Neural cell (in vitro differentiated cells): ENCODE measurements around the gene CPA2. TPM values are rescaled to one million over a fixed set of nuclear protein-coding genes. Genes with fewer than 3 reads are reported as not detected.

Source experiments
- H2AFZ ChIP-seq: fragments of 200-600, 300-800 bp; sonication (generic), shearing (Covaris generic); 2 replicates; pipeline ENCODE4 v1.6.0; 2014; ENCODE audit warnings: low read depth, mild to moderate bottlenecking, antibody characterized with exemption, low read length, moderate library complexity
- H3F3A ChIP-seq: fragments of 200-600 bp; shearing (Covaris generic); 2 replicates; pipeline ENCODE4 v1.6.1; 2016; ENCODE audit warnings: mild to moderate bottlenecking, moderate library complexity, mixed read lengths, antibody characterized with exemption, low read length; ENCODE audit not compliant: insufficient read depth, poor library complexity, severe bottlenecking
- H3K27ac ChIP-seq: fragments of 200-600, 300-800 bp; sonication (generic), shearing (Covaris generic); 2 replicates; pipeline ENCODE4 v1.5.1; 2014; ENCODE audit warnings: mild to moderate bottlenecking, low read length, moderate library complexity
- H3K27me3 ChIP-seq: fragments of 300-800, 200-600 bp; sonication (generic), shearing (Covaris generic); 2 replicates; pipeline ENCODE4 v1.6.0; 2014; ENCODE audit warnings: mild to moderate bottlenecking, low read depth, low read length, moderate library complexity; ENCODE audit not compliant: insufficient read depth
- H3K36me3 ChIP-seq: fragments of 300-800, 200-600 bp; sonication (generic), shearing (Covaris generic); 2 replicates; pipeline ENCODE4 v1.5.1; 2014; ENCODE audit warnings: mild to moderate bottlenecking, antibody characterized with exemption, low read length, moderate library complexity; ENCODE audit not compliant: insufficient read depth
- H3K4me2 ChIP-seq: fragments of 300-800, 200-600 bp; sonication (generic), shearing (Covaris generic); 2 replicates; pipeline ENCODE4 v1.6.0; 2014; ENCODE audit warnings: mild to moderate bottlenecking, low read length
- H3K4me3 ChIP-seq: fragments of 300-800, 200-600 bp; sonication (generic), shearing (Covaris generic); 2 replicates; pipeline ENCODE4 v1.5.1; 2014; ENCODE audit warnings: mild to moderate bottlenecking, low read length, moderate library complexity
- H3K79me2 ChIP-seq: fragments of 200-600 bp; shearing (Covaris generic); replicated peaks from 2 replicates; pipeline ENCODE4 v1.6.0; 2014; ENCODE audit warnings: mild to moderate bottlenecking, low read length, moderate library complexity; ENCODE audit not compliant: insufficient read depth
- H3K9ac ChIP-seq: fragments of 300-800, 200-600 bp; sonication (generic), shearing (Covaris generic); 2 replicates; pipeline ENCODE4 v1.6.1; 2016; ENCODE audit warnings: mild to moderate bottlenecking, low read length, mixed read lengths
- H3K9me2 ChIP-seq: fragments of 200-600 bp; shearing (Covaris generic); 2 replicates; pipeline ENCODE4 v1.6.1; 2016; ENCODE audit warnings: mild to moderate bottlenecking, low read length, mixed read lengths; ENCODE audit not compliant: insufficient read depth
- H3K9me3 ChIP-seq: fragments of 200-600, 300-800 bp; sonication (generic), shearing (Covaris generic); 2 replicates; pipeline ENCODE4 v1.6.1; 2016; ENCODE audit warnings: mild to moderate bottlenecking, mixed run types, low read length, moderate library complexity, mixed read lengths
- H4K20me1 ChIP-seq: fragments of 200-600 bp; shearing (Covaris generic); 2 replicates; pipeline ENCODE4 v1.6.1; 2016; ENCODE audit warnings: mild to moderate bottlenecking, mixed run types; ENCODE audit not compliant: insufficient read depth
- EP300 ChIP-seq: fragments of 450-650 bp; conservative IDR thresholded peaks from 2 replicates; pipeline ENCODE4 v1.6.1; 2014; ENCODE audit warnings: antibody characterized with exemption, mild to moderate bottlenecking, moderate library complexity; ENCODE audit not compliant: poor library complexity, severe bottlenecking
- EZH2 ChIP-seq: fragments of 200-600, 300-800 bp; shearing (Covaris generic), sonication (generic); IDR thresholded peaks from 2 replicates; pipeline ENCODE4 v1.6.1; 2014; ENCODE audit warnings: antibody characterized with exemption, low read length, borderline replicate concordance, mild to moderate bottlenecking; ENCODE audit not compliant: insufficient read depth, poor library complexity, severe bottlenecking
- MXI1 ChIP-seq: fragments of 450-650 bp; conservative IDR thresholded peaks from 2 replicates; pipeline ENCODE4 v1.6.1; 2014; ENCODE audit warnings: antibody characterized with exemption, mild to moderate bottlenecking; ENCODE audit not compliant: poor library complexity, severe bottlenecking
- POLR2AphosphoS5 ChIP-seq: IDR thresholded peaks from 2 replicates; pipeline ENCODE4 v1.6.1; 2012
- RAD21 ChIP-seq: fragments of 450-650 bp; conservative IDR thresholded peaks from 2 replicates; pipeline ENCODE4 v1.6.1; 2014; ENCODE audit warnings: antibody characterized with exemption, mild to moderate bottlenecking, moderate library complexity
- SMC3 ChIP-seq: fragments of 450-650 bp; conservative IDR thresholded peaks from 2 replicates; pipeline ENCODE4 v1.6.1; 2014; ENCODE audit warnings: antibody characterized with exemption, mild to moderate bottlenecking, moderate library complexity; ENCODE audit not compliant: poor library complexity
- TAF1 ChIP-seq: IDR thresholded peaks from 2 replicates; pipeline ENCODE4 v1.6.1; 2012; ENCODE audit warnings: low read depth
- polyA plus RNA-seq: library from polyadenylated mRNA; depleted of rRNA; stranded (reverse); fragments of >200 nt; gene quantifications from 2 replicates; pipeline ENCODE4 v1.2.3, GENCODE V29; 2014
- TF ChIP-seq, protein P1 (sequence below): fragments of 450-650 bp; IDR thresholded peaks from 2 replicates; pipeline ENCODE4 v1.5.1; 2014; ENCODE audit warnings: antibody characterized with exemption, mild to moderate bottlenecking, moderate library complexity; ENCODE audit not compliant: poor library complexity, severe bottlenecking
- TF ChIP-seq, protein P2 (sequence below): IDR thresholded peaks from 2 replicates; pipeline ENCODE4 v1.6.1; 2012; ENCODE audit warnings: borderline replicate concordance

The CPA2 gene
- polyA plus RNA-seq, 1 donor from 2014 or later = 0.41 TPM

DNA sequence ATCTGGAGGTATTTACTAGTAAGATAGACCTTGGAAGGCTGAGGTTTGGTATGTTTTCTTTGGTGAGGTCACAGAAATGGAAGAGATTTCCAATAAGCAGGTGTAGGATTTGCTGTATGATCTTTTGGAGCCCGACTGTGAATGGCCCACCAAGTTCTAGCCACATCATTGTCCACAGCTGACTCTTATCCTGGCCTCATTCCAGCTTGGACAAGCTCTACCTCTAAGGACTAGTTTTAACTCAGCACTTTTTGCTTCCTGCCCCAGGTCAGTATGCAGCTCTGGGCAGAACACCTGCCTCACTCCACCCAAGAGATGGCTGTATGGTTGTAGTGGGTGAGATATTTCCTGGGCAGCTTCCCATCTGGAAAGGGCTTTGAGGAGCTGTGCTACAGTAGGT is 20.2 kb downstream of the CPA2 start:
- no peak for TF ChIP-seq EP300
- no peak for TF ChIP-seq SMC3
- no peak for TF ChIP-seq TAF1
- TF ChIP-seq, protein P1, sequence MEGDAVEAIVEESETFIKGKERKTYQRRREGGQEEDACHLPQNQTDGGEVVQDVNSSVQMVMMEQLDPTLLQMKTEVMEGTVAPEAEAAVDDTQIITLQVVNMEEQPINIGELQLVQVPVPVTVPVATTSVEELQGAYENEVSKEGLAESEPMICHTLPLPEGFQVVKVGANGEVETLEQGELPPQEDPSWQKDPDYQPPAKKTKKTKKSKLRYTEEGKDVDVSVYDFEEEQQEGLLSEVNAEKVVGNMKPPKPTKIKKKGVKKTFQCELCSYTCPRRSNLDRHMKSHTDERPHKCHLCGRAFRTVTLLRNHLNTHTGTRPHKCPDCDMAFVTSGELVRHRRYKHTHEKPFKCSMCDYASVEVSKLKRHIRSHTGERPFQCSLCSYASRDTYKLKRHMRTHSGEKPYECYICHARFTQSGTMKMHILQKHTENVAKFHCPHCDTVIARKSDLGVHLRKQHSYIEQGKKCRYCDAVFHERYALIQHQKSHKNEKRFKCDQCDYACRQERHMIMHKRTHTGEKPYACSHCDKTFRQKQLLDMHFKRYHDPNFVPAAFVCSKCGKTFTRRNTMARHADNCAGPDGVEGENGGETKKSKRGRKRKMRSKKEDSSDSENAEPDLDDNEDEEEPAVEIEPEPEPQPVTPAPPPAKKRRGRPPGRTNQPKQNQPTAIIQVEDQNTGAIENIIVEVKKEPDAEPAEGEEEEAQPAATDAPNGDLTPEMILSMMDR = no peak
- TF ChIP-seq RAD21 = no peak
- no peak for TF ChIP-seq MXI1
- no peak for TF ChIP-seq EZH2
- TF ChIP-seq, protein P2, sequence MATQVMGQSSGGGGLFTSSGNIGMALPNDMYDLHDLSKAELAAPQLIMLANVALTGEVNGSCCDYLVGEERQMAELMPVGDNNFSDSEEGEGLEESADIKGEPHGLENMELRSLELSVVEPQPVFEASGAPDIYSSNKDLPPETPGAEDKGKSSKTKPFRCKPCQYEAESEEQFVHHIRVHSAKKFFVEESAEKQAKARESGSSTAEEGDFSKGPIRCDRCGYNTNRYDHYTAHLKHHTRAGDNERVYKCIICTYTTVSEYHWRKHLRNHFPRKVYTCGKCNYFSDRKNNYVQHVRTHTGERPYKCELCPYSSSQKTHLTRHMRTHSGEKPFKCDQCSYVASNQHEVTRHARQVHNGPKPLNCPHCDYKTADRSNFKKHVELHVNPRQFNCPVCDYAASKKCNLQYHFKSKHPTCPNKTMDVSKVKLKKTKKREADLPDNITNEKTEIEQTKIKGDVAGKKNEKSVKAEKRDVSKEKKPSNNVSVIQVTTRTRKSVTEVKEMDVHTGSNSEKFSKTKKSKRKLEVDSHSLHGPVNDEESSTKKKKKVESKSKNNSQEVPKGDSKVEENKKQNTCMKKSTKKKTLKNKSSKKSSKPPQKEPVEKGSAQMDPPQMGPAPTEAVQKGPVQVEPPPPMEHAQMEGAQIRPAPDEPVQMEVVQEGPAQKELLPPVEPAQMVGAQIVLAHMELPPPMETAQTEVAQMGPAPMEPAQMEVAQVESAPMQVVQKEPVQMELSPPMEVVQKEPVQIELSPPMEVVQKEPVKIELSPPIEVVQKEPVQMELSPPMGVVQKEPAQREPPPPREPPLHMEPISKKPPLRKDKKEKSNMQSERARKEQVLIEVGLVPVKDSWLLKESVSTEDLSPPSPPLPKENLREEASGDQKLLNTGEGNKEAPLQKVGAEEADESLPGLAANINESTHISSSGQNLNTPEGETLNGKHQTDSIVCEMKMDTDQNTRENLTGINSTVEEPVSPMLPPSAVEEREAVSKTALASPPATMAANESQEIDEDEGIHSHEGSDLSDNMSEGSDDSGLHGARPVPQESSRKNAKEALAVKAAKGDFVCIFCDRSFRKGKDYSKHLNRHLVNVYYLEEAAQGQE = no peak
- TF ChIP-seq POLR2AphosphoS5 = no peak
- no peak overlapping the region for H3K9ac ChIP-seq
- H3K4me3 ChIP-seq = no peak overlapping the region
- no peaks in the 10 kb centered on the region for H3F3A ChIP-seq
- H3K27ac ChIP-seq = no peak overlapping the region
- no peaks in the 10 kb centered on the region for H3K9me2 ChIP-seq
- no peaks in the 10 kb centered on the region for H3K36me3 ChIP-seq
- H3K9me3 ChIP-seq = no peaks in the 10 kb centered on the region
- H3K79me2 ChIP-seq = no peaks in the 10 kb centered on the region
- H4K20me1 ChIP-seq = no peaks in the 10 kb centered on the region
- H3K27me3 ChIP-seq = no peaks in the 10 kb centered on the region
- no peak overlapping the region for H2AFZ ChIP-seq
- no peak overlapping the region for H3K4me2 ChIP-seq

DNA sequence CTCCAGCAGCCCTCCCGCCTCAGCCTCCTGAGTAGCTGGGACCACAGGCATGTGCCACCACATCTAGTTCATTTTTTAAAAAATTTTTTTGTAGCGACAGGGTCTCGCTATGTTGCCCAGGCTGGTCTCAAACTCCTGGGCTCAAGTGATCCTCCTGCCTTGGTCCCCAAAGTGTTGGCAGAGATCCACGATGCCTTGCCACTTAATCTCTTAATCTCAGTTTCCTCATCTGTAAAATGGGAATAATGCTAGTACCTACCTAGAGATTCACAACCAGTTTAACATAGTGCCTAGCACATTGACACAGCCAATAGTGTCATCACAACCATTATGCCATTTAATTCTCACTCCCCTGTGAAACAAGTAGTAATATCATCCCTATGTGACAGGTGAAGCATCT is 21.5 kb downstream of the CPA2 start:
- TF ChIP-seq, protein P1 = no peak
- TF ChIP-seq, protein P2 = no peak
- no peak for TF ChIP-seq SMC3
- no peak overlapping the region for H3K27ac ChIP-seq
- H3K9ac ChIP-seq = no peak overlapping the region

More for the DNA sequence above, 21.5 kb downstream of the CPA2 start:
- Histone ChIP-seq H3K36me3 (no peaks in the 10 kb centered on the region), H3K4me3 (no peak overlapping the region), H3K9me2 (no peaks in the 10 kb centered on the region), H4K20me1 (no peaks in the 10 kb centered on the region), H3K4me2 (no peak overlapping the region), H3K79me2 (no peaks in the 10 kb centered on the region), H3K27me3 (no peaks in the 10 kb centered on the region), H3F3A (no peaks in the 10 kb centered on the region), H3K9me3 (no peaks in the 10 kb centered on the region), H2AFZ (no peak overlapping the region)
